GM12878 (cell line): ENCODE measurements around the gene B4GALT5. TPM values are rescaled to one million over a fixed set of nuclear protein-coding genes. Genes with fewer than 3 reads are reported as not detected.

Experiments
- CHD2 ChIP-seq: IDR thresholded peaks from 2 replicates; pipeline ENCODE4 v1.6.1; 2011; ENCODE audit warnings: low read depth, low read length, improper control_type of control experiment, borderline replicate concordance
- EGR1 ChIP-seq, 2 experiments: IDR thresholded peaks; 1 replicate in 1 of 2; 2 replicates in 1 of 2; pipeline ENCODE4 v1.6.1; 2011 to 2012; ENCODE audit warnings: low read depth in 2 of 2, low read length in 2 of 2, borderline replicate concordance in 1 of 2, mild to moderate bottlenecking in 1 of 2, moderate library complexity in 1 of 2
- NRF1 ChIP-seq: conservative IDR thresholded peaks from 2 replicates; pipeline ENCODE4 v1.6.1; 2011; ENCODE audit warnings: mild to moderate bottlenecking, low read depth, low read length, improper control_type of control experiment
- SUZ12 ChIP-seq: fragments of 200-600 bp; sonication (generic); IDR thresholded peaks from one replicate; pipeline ENCODE4 v1.6.1; 2018; ENCODE audit warnings: antibody characterized with exemption, mild to moderate bottlenecking; ENCODE audit not compliant: unreplicated experiment
- WRNIP1 ChIP-seq: IDR thresholded peaks from 2 replicates; pipeline ENCODE4 v1.6.1; 2011; ENCODE audit warnings: low read depth, low read length, improper control_type of control experiment, borderline replicate concordance
- ZNF384 ChIP-seq: IDR thresholded peaks from 2 replicates; pipeline ENCODE4 v1.6.1; 2012; ENCODE audit warnings: low read depth, mild to moderate bottlenecking, low read length, improper control_type of control experiment, borderline replicate concordance
- polyA plus RNA-seq, 11 experiments: library from polyadenylated mRNA; depleted of rRNA in 4 of 11; unstranded in 6 of 11; stranded (reverse) in 5 of 11; fragments of >200 nt; fragmentation: Nextera tagmentation in 4 of 11; fragmentation: Illumina TruSeq in 1 of 11; extraction: Ambion mirVana in 4 of 11; extraction: Trizol in 1 of 11; gene quantifications; 1 replicate in 1 of 11; 2 replicates in 10 of 11; pipeline versions ENCODE4 v1.2.1 to v1.2.3, GENCODE V29; 2011 to 2016; ENCODE audit warnings: inconsistent platforms in 2 of 11, missing spikeins in 2 of 11, low read depth in 1 of 11
- total RNA-seq, 4 experiments: library from RNA; depleted of rRNA in 3 of 4; stranded (reverse); fragments of >200 nt in 3 of 4; fragmentation: Illumina TruSeq in 1 of 4; extraction: Trizol in 1 of 4; gene quantifications; 2 replicates each; pipeline versions ENCODE4 v1.2.1 to v1.2.3, GENCODE V29; 2013 to 2021
- TF ChIP-seq, protein P1 (sequence below): fragments of 450-650 bp; IDR thresholded peaks from 2 replicates; pipeline ENCODE4 v1.6.1; 2017; ENCODE audit warnings: mild to moderate bottlenecking
- TF ChIP-seq, protein P2 (sequence below): IDR thresholded peaks from 2 replicates; pipeline ENCODE4 v1.6.1; 2012; ENCODE audit warnings: low read depth, low read length, improper control_type of control experiment
- TF ChIP-seq, protein P3 (sequence below): fragments of 450-650 bp; IDR thresholded peaks from 2 replicates; pipeline ENCODE4 v1.6.1; 2017; ENCODE audit warnings: low read depth, mild to moderate bottlenecking, moderate library complexity
- TF ChIP-seq, protein P4 (sequence below): IDR thresholded peaks from 2 replicates; pipeline ENCODE4 v1.6.1; 2012; ENCODE audit warnings: mild to moderate bottlenecking, low read depth, low read length

Gene B4GALT5
- total and polyA plus RNA-seq, 10 of the 15 experiments (the other 5 are each of a cell fraction or from before 2014, with no cell fraction given) = 2.0 to 55.5 (median 20.2) TPM

DNA sequence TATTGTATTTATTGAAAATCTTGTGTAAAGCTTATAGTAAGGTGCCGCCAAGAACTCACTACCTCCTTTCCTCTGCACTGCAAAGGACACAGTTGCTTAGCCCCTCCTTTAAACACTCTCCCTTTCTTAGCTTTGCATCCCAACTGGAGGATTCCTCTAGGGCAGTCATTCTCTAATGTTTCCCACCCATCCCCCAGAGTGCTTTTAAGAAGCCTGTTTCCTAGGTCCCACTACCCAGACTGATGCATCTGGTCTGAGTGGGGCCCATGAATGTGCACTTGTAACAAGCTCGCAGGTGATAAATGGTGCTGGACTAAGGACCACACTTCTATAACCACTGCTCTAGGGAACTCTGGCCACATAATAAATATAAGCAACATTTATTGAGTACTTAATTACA is 55.2 kb downstream of the B4GALT5 start (continued):
- TF ChIP-seq CHD2 (no peak), EGR1 (IDR thresholded peaks at IDR 0.05; ENCODE audit: borderline replicate concordance in 1 of 2, low read depth in 2 of 2, low read length in 2 of 2) (no peak), NRF1 (no peak), WRNIP1 (no peak), ZNF384 (no peak), SUZ12 (no peak)
- TF ChIP-seq, protein P1, sequence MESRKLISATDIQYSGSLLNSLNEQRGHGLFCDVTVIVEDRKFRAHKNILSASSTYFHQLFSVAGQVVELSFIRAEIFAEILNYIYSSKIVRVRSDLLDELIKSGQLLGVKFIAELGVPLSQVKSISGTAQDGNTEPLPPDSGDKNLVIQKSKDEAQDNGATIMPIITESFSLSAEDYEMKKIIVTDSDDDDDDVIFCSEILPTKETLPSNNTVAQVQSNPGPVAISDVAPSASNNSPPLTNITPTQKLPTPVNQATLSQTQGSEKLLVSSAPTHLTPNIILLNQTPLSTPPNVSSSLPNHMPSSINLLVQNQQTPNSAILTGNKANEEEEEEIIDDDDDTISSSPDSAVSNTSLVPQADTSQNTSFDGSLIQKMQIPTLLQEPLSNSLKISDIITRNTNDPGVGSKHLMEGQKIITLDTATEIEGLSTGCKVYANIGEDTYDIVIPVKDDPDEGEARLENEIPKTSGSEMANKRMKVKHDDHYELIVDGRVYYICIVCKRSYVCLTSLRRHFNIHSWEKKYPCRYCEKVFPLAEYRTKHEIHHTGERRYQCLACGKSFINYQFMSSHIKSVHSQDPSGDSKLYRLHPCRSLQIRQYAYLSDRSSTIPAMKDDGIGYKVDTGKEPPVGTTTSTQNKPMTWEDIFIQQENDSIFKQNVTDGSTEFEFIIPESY = no peak
- TF ChIP-seq, protein P2, sequence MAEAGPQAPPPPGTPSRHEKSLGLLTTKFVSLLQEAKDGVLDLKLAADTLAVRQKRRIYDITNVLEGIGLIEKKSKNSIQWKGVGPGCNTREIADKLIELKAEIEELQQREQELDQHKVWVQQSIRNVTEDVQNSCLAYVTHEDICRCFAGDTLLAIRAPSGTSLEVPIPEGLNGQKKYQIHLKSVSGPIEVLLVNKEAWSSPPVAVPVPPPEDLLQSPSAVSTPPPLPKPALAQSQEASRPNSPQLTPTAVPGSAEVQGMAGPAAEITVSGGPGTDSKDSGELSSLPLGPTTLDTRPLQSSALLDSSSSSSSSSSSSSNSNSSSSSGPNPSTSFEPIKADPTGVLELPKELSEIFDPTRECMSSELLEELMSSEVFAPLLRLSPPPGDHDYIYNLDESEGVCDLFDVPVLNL = no peak
- TF ChIP-seq, protein P3, sequence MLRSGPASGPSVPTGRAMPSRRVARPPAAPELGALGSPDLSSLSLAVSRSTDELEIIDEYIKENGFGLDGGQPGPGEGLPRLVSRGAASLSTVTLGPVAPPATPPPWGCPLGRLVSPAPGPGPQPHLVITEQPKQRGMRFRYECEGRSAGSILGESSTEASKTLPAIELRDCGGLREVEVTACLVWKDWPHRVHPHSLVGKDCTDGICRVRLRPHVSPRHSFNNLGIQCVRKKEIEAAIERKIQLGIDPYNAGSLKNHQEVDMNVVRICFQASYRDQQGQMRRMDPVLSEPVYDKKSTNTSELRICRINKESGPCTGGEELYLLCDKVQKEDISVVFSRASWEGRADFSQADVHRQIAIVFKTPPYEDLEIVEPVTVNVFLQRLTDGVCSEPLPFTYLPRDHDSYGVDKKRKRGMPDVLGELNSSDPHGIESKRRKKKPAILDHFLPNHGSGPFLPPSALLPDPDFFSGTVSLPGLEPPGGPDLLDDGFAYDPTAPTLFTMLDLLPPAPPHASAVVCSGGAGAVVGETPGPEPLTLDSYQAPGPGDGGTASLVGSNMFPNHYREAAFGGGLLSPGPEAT = no peak
- TF ChIP-seq, protein P4, sequence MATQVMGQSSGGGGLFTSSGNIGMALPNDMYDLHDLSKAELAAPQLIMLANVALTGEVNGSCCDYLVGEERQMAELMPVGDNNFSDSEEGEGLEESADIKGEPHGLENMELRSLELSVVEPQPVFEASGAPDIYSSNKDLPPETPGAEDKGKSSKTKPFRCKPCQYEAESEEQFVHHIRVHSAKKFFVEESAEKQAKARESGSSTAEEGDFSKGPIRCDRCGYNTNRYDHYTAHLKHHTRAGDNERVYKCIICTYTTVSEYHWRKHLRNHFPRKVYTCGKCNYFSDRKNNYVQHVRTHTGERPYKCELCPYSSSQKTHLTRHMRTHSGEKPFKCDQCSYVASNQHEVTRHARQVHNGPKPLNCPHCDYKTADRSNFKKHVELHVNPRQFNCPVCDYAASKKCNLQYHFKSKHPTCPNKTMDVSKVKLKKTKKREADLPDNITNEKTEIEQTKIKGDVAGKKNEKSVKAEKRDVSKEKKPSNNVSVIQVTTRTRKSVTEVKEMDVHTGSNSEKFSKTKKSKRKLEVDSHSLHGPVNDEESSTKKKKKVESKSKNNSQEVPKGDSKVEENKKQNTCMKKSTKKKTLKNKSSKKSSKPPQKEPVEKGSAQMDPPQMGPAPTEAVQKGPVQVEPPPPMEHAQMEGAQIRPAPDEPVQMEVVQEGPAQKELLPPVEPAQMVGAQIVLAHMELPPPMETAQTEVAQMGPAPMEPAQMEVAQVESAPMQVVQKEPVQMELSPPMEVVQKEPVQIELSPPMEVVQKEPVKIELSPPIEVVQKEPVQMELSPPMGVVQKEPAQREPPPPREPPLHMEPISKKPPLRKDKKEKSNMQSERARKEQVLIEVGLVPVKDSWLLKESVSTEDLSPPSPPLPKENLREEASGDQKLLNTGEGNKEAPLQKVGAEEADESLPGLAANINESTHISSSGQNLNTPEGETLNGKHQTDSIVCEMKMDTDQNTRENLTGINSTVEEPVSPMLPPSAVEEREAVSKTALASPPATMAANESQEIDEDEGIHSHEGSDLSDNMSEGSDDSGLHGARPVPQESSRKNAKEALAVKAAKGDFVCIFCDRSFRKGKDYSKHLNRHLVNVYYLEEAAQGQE = no peak
